ENCODE data around the gene ENTPD8.

Gene ENTPD8, protein sequence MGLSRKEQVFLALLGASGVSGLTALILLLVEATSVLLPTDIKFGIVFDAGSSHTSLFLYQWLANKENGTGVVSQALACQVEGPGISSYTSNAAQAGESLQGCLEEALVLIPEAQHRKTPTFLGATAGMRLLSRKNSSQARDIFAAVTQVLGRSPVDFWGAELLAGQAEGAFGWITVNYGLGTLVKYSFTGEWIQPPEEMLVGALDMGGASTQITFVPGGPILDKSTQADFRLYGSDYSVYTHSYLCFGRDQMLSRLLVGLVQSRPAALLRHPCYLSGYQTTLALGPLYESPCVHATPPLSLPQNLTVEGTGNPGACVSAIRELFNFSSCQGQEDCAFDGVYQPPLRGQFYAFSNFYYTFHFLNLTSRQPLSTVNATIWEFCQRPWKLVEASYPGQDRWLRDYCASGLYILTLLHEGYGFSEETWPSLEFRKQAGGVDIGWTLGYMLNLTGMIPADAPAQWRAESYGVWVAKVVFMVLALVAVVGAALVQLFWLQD

DNA sequence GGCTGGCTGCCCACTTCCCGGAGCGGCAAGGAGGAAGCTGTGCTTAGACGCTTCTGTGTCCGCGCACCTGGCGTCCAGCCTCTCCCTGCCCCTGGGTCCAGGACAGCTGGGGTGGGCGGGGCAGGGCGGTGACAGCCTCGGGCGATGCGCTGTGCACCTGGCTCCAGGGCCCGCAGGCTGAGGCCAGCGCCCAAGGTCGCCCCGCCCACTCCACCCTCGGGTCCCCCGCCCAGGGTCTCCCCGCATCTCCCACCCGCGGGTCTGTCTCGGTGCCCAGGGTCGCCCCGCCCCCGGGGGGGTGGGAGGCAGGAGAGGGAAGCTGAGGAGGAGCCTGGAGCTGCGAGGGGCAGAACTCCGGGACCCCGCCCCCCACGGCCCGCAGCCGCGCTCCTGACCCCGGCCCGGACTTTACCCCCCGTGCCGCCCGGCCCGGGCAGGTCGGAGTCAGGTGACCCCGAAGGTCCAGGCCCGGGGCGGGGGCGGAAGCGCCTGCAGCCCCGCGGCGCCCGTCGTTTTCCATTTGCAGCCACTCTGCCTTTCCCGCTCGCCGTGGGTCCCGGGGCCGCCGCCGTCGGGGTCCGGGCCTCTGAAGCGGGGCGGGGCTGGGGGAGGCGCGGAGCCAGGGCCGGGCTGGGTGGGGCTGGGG, at the start of gene ENTPD8:
Gene ENTPD8, minus strand, starts transcription at position 69 of the 646 bp plus-strand sequence. CDS start 3,072 bp downstream, outside the sequence.
- no peak for DNase-seq

DNA sequence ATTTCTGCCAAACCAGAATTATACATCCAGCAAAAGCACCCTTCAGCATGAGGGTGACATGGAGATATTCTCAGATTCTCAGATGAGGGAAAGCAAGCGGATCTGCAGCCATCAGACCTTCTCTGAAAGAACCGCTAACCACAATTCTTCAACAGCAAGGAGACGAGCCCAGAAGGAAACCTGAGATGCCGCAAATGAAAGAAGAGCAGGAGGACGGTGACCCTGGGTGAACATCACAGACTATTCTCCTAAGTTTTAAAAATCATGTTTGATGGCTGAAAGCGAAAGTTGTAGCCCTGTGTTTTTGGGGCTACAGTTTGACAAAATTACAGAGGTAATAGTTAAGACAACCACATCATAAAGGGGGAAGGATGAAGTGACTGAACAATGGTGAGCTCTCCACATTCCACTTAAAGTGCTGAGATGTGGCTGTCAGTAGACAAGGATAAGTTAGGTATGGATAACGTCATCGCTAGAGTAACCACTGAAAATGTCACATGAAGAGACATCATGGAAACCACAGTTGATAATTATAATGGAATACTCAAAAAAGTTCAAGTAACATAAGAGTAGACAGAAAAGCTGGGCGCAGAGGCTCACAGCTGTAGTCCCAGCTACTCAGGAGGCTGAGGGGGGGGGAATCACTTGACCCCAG, 49.5 kb upstream of the ENTPD8 start:
- no peak for DNase-seq

DNA sequence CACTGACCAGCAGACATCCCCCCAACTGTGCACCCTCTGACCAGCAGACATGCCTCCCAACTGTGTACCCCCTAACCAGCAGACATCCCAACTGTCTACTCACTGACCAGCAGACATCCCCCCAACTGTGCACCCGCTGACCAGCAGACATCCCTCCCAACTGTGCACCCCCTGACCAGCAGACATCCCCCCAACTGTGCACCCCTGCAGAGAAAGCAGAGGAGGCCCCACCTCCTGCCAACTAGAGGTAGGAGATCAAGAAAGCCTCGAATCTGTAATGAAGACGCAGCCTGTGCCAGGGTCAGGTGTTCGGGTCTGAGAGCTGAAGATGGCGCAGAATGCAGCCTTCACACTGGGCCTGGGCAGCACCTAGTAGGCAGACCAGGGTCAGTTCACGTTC, 47.7 kb upstream of the ENTPD8 start:
- no peak for DNase-seq

DNA sequence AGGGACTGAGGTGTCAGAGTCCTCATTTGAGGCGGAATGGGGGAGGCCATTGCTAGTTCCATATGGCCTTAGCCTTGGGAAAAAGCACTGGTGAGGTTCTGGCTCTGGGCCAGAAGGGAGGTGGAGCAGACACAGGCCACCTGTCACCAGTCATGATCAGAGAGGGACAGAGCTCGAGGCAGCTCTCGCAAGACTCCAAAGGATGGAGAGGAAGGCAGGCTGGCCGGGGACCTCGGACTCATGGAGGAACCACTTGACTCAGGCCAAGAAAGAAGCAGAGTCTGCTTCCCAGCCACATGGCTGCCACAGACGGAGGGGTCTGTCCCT, 47.1 kb upstream of the ENTPD8 start:
- no peak for DNase-seq

DNA sequence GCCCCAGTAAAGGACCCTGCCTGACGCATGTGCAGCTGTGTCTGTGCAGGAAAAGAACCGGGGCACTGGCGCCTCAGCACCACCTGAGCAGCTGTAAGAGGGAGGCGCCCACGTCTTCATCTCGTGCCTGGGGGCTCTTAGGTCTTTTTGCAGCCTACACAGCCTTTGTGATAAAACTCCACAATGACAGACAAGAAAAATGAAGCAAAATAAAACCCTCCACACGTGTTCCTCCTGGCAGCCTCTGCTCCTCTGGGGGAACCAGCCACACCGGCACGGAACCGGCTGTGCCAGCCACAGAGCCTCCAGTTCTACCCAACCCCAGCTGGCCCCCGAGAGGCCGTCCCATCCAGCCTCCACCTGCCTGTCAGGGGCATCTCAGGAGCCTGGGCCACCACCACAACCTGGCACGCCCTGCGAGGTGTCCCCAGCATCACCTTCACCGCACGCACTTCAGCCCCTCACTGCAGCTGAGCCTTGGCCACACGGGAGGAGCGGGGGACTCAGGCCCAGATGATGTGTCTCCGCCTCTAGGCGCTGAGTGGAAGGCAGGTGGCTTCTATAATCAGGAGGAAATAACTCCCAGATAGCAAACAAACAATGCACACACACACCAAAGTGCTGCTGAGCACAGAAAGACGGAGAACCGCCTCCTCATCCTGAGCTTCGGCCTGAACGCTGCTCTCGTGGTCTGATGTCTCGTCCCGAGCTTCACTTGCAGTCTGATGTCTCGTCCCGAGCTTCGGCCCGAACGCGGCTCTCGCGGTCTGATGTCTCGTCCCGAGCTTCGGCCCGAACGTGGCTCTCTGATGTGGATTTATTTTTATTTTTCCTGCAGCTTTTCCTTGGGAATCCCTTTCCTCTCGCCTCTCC, 46.5 kb upstream of the ENTPD8 start:
- no peak for DNase-seq

DNA sequence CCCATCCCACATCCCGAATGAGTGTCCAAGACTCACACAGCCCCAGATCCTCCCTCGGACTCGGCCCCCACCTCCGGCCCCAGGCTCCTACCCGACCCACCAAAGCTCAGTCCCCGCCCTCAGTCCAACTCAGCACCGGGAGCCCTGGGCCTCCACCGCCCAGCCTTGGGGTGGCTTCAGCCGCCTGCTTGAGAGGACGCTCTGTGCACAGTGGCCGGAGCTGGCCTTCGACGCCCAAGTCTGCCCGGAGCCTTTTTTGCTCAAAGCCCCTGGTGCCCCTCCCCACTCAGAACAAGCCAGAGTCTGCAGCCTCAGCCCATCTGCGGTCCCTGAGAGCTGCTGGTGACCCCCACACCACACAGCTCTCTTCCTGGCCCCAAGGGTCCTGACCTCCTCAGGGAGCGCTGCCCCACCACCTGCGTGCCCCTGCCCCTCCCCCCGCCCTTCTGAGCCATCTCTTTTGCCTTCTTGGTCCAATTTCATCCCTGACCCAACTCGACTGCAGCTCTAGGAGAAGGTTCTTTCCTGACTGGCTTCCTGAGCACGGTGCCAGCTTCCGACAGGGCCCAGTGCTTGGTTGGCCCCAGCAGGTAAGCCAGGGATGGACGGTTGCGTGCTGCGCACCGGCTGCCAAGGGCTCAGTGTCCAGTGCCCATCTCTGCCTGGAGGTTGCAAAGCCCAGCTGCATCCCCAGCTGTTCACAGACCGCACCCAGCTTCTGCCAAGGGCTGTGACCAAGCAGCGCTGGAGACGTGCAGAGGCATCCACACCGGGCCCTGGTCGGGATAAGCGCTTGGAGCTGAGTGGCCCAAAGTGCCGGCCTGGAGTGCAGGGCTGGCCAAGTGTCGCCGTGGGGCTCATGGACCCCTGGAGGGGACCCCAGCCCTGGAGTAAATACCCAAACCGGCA, 45.6 kb upstream of the ENTPD8 start:
- no peak for DNase-seq

DNA sequence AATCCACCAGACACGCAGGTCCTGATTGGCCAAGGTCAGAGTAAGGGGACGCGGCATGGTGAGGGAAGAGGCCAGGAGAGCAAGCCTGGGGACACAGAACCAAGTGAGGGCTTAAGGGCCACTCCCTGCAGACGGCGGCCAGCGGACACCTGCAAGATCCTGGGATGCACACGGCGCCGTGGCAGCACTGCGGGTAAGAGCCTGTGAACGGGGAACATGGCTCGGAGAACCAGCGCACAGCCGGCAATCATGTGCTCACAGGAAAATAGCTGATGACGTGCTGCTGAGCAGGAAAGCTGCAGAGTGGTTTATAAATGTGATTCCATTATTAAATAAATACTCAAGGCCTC, 45.0 kb upstream of the ENTPD8 start:
- no peak for DNase-seq

DNA sequence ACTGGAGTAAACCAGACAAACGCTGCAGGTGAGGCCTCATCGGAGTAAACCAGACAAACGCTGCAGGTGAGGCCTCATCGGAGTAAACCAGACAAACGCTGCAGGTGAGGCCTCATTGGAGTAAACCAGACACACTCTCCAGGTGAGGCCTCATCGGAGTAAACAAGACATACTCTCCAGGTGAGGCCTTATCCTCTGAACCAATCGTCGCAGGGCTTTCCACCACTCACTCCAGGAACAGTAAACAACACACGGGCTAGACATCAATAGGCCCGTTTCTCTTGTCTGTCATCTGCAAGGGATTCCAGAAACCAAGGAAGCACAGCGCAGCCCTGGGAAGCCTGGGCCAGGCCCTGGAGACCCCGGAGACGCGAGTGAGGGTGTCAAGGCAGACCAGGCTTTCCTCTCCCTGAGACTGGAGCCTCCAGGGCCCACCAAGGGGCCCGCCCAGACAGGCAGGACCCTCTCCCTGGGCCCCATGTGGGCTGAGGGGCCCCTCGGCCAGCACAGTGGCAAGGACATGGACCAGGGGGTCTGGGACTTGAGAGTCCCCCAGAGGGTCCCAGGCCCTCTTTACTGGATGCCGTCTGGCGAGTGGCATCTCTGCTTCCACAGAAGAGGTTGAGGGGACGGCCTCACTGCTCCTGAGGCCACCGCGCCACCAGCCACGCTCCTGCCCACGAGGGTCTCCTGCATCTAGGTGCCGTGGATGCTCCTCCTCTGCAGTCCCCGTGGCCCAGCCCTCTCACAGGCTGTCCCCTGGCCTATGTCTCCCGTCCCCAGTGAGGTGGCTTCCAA, 44.4 kb upstream of the ENTPD8 start:
- DNase-seq: no peak

DNA sequence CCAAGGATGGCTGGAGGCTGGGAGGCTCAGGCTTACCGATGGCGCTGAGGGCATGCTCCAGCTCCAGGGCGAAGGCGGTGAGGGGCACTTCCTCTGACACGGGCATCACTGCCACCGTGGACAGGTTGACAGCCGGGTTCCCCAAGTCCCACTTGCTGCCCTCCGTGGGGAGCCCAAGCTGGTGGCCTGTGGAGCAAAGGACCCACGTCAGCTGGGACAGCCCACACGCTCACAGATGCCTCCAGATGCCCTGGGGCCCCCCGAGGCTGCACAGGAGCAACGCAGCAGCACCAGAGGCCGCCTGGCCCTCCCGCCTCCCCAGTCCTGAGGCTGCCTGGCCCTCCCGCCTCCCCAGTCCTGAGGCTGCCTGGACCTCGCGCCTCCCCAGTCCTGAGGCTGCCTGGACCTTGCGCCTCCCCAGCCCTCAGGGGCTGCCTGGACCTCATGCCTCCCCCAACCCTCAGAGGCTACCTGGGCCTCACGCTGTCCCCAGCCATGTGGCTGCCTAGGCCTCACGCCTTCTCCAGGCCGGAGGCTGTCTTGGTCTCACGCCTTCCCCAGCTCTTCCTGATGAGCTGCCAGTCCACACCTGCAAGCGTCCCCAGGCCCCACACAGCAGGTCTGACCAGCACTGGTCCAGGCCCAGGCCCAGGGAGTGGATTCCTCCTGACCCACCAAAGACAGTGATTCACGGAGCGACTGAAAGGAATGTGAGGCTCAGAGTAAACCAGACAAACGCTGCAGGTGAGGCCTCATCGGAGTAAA, 43.6 kb upstream of the ENTPD8 start:
- no peak for DNase-seq

DNA sequence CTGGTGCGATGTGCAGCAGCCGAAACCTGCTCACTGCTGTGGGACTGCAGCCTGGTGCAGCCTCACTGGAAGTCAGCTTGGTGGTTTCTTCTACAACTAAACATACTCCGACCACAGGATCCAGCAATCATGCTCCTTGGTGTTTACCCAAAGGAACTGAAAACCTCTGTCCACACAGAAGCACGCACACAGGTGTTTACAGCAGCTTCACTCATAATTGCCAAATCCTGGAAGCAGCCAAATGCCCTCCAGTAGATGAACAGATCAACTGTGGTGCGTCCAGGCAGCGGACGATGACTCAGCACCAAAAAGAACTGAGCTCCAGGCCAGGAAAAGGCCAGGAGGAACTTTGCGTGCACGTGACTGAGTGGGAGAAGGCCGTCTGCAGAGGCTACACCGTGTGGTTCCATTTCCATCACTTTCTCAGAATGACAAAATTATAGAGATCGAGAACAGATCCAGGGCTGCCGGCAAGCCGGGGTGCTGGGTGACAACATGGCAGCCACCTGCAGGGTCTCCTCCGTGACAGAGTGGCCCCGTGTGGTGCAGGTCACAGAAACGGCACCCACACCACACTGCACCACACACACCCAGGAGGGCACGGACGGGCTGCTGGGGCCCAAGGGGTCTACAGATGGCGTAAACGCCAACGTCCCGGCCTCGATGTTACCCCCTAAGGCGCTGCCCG, 41.1 kb upstream of the ENTPD8 start:
- no peak for DNase-seq

DNA sequence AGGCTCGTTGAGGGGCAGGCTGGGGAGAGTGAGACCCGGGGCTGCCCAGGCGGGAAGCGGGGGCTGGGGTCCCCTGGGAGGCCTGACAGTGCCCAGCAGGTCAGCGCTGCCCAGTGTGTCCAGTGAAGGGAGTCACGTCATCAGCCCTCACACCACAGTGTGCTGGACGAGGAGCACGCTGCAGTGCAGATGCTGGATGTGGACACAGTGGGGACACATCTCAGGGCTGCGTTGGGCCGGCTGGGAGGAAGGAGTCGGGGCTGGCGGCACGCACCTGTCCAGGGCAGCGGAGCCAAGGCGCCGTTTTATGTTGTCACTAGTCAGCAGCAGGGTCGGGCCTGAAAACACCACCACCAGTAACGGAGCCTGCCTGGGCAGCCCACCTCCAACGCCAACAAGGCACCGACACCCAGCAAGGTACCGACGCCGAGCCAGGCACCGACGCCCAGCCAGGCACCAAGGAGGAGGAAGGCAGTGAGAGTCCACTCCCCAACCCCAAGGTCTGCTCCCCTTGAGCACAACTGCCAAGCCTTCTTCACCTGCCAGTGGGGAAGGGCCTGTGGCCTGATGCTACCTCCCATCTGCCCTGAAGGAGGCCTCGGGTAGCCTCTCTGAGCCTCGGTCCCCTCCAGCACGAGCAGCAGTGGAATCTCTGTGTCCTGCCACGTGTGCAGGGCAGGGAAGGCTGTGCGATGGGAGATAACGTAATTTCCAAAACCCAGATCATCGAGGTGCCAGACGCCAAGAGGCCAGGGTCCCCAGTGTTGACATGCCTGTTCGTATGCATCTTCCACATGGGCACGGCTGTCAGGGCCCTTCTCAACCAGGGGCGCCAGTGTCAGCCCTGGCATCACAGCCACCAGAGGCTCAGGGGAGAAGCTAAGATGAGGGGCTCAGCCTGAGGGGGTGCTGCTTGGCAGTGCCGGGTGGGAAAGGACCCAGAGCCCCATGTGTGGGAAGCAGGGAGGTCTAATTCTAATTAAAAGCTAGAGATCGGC, 39.8 kb upstream of the ENTPD8 start:
- DNase-seq: no peak

DNA sequence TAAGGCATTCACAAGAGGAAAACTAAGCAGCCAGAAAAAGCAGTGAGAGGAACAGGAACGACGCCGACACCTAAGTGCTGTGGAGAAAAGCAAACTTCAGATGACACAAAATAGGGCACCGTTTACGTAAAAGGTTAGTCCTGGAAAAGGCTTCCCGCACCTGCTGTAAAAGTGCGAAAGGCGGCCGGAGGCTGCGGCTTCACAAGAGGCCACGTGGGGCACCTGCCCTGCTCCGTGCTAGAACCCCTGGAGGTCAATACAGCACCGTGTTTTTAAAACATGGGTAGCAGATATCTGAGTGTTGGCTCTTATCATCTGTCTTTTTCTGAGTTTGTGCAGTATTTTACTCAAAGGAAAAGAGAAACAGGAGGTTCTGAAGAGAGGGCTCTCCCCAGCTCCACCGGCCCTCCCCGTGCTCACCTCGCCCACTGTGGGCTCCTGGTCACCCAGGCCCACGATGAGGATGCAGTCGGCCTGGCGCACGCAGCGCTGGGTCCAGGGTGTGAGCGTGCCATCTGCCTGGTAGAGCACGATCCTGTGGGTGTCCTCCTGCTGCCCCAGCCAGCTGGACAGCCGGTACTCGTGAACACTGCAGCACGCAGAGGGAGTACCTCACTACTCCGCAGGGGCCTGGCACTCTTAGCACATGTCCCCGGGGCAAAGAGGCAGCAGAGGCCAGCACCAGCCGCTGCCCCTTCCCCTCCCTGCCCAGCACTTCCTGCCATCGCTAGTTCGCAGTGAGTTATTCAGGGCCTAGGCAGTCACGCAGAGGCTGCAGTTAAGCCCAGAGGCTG, 38.9 kb upstream of the ENTPD8 start:
- DNase-seq: no peak

DNA sequence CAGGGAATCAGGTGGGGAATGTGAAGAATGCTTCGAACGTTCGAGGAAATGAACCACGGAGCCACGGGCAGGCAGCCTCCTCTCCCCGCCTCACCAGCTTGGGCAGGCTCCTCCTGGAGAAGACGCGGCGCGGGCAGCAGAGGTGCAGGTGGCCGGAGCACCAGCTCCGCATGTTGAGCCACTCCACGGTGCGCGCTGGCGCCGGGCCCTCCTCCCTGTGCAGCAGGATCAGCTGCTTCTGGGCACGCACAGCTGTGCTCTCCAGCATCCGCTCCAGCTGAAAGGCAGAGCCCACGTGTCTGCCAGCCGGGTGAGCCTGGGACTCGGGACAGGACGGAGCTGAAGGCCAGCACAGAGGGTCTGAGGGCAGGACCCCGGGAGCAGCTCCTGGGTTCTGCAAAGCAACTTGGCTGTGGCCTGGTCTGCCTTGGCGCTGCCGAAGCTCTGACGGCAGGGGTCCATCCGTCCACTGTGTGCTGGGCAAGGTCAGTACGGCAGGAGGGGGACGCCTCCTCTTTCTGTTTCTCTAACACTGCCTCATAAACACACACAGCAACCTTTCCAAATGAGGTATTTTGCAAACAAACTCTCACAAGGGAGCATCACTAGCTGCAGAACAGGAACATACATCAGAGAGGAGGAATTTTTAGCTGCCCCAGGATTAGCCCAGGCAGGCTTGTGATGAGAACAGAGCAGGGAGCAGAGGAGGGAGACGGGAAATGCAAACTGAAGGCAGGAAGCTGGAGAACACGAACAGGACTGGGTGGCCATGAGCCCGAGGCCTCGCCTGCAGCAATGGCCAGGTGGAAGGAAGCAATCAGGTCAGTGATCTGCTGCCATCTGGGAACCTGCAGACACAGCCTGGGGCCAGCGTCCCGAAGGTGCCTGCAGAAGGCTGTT, 38.1 kb upstream of the ENTPD8 start:
- no peak for DNase-seq

DNA sequence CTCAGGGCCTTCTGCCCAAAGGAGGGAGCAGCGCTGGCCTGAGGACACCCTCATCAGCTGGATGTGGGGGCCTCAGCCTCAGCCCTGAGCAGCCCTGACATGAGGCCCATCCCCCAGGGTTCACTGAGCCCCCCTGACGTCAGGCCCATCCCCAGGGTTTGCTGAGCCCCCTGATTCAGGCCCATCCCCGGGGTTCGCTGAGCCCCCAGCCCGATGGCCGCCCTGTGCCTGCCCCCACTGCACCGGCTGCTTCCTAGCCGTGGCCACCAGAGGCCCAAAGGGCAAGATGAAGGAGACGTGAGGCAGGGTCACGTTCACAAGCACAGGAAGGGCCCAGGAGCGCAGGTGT, 37.4 kb upstream of the ENTPD8 start:
- no peak for DNase-seq

DNA sequence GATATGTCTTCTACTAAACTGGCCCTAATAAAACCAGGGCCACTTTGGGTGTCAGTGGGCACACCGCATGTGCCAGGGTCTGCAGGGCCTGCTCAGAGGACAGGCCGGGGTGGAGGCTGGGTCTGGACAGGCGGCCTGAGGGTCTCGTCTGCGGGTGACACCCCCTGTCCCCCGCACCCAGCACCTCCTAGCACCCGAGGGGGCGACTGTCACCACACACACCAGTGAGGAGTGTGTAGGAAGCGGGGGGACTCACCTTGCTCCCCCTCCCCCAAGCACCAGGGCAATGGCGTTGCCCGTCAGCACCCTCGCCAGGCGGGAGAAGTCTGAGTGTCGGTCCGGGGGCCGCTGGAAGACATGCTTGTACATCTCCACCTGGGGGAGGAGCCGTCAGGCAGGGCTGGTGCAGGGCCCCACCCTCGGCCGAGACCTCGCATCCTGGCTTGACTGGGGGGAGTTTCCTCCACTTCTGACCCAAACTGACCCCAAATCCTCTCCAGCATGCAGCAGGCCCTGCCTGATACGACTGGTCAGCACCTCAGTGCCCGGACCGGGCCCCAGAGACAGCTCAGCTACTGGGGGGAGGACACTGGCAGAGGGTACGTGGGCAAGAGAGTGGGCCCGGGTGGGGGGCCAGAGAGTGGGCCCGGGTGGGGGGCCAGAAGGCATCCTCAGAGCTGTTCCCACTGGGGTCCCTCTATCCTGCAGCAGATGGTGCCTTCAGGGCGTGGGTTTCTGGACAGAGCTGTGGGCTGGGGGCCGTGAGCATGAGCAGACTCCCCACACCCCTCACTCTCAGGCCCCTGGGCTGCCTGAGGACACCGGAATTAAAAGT, 36.8 kb upstream of the ENTPD8 start:
- no peak for DNase-seq

DNA sequence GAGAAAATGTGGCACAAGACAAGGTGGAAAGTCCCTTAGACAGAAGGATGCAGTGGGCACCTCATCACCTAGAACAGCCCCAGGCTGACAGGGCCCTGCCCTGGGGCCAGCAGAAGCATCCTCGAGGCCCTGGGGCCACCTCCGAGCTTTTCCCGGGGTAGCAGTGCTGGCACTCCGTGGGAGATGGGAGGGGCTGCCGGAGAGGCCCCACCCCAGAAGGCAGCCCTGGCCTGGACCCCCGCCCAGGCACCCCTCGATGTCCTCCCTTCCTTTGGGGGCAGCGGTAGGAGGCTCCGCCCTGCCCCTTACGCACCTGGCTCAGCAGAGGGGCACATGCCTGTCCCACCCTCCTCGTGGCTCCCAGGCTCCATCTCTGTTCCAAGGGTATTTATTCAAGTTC, 35.7 kb upstream of the ENTPD8 start:
- DNase-seq: no peak

All from stimulated activated CD4-positive, alpha-beta T cell treated with anti-CD3 and anti-CD28 coated beads, Interleukin-12 subunit alpha, Interleukin-12 subunit beta, amount 100 ng/mL, for 4 hours (primary cell).